GM12865 (cell line): Measurements from ENCODE around the gene GAS2L2.

ENCODE experiments used
- DNase-seq: peaks from one replicate; pipeline ENCODE4 v3.0.0; 2010; ENCODE audit warnings: low read depth
- H3K4me3 ChIP-seq: 2 replicates; pipeline ENCODE4 v1.5.1; 2011; ENCODE audit warnings: mild to moderate bottlenecking, low read depth, low read length, control low read depth
- TF ChIP-seq, protein P1 (sequence below): IDR thresholded peaks from 2 replicates; pipeline ENCODE4 v1.5.1; 2011; ENCODE audit warnings: low read length, control low read depth, low read depth, inconsistent platforms; ENCODE audit not compliant: insufficient read depth; ENCODE audit errors: missing control alignments

GAS2L2 gene

DNA sequence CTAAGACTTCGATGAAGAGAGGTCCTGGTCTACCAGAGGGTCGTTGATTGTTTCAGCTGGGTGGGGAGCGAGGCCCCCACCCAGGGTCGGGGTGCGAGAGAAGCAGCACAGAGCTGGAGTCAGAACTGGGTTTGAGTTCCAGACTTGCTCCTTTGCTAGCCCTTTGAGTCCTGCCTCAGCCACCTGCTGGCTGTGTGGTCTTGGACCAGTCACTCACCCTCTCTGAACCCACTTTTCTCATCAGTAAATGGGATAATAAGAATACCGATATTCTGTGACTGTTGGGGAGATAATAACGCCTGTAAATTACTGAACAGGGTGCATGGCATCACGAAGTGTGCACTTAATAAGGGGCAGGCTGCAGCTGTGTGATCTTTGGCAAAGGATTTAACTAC lies 42.8 kb upstream of the GAS2L2 start:
- H3K4me3 ChIP-seq: no peak overlapping the region
- TF ChIP-seq, protein P1, sequence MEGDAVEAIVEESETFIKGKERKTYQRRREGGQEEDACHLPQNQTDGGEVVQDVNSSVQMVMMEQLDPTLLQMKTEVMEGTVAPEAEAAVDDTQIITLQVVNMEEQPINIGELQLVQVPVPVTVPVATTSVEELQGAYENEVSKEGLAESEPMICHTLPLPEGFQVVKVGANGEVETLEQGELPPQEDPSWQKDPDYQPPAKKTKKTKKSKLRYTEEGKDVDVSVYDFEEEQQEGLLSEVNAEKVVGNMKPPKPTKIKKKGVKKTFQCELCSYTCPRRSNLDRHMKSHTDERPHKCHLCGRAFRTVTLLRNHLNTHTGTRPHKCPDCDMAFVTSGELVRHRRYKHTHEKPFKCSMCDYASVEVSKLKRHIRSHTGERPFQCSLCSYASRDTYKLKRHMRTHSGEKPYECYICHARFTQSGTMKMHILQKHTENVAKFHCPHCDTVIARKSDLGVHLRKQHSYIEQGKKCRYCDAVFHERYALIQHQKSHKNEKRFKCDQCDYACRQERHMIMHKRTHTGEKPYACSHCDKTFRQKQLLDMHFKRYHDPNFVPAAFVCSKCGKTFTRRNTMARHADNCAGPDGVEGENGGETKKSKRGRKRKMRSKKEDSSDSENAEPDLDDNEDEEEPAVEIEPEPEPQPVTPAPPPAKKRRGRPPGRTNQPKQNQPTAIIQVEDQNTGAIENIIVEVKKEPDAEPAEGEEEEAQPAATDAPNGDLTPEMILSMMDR: no peak
- DNase-seq: no peak

DNA sequence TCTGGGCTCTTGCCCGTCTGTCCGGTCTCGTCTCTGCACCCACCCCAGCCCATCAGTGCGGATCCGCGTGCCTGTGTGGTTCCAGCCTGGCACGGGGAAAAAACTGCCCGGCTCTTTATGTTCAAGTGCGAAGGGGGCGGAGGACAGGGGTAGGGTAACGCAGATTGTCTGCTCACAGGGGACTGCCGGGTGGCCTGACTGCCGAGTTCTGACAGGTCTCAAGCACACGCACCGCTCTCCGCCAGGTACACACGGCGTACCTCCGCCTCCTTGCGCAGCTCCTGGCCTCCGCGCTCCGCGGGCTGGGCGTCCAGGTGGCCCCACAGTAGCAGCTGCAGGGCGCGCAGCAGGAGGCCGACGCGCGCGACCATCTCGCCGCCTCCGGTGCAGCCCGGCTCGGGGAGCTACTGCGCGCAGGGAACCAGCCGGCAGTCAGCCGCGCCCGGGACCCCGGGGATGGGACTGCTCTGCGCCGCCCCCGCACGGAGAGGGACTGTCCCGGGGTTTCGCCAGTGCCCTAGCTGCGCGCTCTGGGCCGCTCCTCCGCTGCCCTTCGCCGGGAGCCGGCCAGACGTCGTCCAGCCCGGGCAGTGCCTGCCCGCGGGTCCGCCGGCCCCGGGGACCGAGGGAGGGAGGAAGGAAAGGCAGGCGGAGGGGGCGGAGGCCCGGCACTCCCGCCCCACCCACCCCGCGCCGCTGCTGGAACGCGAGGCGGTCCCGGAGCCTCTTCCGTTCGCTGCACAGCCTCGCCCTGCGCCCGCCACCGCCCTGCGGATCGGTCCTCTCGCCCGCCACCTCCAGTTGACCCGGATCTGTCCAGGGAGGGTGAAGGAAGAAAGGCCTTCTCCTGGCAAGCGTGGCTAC lies 42.2 kb upstream of the GAS2L2 start, which contains the start of gene MMP28:
MMP28 (minus strand) TSS at position 635 of the 864 bp plus-strand sequence; CDS start at position 371, 264 bp downstream.
- peak; percentile 7 for DNase-seq
- TF ChIP-seq, protein P1: no peak

DNA sequence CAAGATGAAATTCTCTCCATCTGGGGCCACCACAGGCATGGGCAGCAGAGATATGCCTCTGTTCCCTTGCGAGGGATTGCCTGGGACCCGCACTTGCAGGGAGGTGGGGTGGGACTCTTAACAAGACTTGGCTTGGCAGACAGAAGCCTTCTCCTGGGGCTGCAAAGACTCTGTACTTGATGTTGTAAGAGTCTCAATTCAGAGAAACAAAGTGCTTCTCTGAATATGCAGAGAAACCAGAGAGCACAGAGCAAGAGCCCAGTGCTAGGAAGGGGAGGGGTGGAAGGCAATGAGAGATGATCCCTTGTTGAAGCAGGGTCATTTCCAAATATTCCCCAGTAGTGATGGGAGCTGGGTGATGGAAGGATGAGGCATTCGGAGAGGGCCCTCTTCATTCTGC lies 40.2 kb upstream of the GAS2L2 start:
- DNase-seq: no peak
- TF ChIP-seq, protein P1: no peak
- no peak overlapping the region for H3K4me3 ChIP-seq

More for the DNA sequence above, 42.2 kb upstream of the GAS2L2 start, which contains the start of gene MMP28:
- no peak within 1 kb of the TSS for H3K4me3 ChIP-seq

DNA sequence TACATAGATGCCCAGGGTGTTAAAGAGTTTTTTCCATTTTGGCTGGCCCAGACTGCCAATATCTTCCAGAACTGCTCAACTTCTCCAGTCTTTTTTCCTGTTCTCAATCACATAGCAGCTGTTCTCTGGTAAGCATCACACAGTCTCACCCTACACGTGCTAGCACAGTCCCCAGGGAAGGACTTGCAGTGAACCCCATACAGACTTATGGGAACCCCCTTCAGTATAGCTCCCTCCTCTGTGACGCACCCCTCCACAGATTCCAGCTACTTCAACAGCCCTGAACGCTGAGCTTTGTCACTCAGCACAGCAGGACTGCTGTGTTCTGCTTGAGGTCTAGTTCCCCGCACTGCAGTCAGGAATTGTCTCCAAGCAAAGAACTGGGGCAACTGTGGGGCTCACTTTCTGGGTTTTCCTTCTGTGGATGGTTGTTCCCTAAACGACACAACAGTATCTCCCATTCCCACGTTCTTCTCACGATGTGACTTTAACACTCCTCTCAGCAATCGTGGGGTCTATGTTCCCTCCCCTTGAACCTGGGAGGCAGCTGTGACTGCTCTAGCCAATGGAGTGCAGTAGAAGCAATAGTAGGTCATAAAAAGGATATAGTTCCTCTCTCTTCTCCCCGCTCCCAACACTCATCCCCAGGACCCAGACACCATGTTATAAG lies 38.8 kb upstream of the GAS2L2 start:
- no peak overlapping the region for H3K4me3 ChIP-seq
- TF ChIP-seq, protein P1: no peak
- no peak for DNase-seq

DNA sequence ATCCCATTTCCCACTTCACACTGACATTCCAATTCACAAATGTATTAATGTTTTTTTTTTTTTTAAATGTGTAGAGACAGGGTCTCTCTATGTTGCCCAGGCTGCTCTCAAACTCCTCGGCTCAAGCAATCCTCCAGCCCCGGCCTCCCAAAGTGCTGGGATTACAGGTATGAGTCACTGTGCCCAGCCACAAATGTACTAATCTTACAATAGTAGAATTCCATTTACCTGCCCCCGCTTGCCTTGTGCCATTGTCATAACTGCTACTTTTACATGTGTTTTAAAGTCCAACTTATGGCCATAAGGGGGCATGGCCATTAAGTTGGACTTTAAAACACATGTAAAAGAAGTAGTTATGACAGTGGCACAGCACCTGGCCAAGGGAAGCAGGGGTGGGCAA lies 37.8 kb upstream of the GAS2L2 start:
- H3K4me3 ChIP-seq: no peak overlapping the region
- TF ChIP-seq, protein P1: no peak
- DNase-seq: no peak

DNA sequence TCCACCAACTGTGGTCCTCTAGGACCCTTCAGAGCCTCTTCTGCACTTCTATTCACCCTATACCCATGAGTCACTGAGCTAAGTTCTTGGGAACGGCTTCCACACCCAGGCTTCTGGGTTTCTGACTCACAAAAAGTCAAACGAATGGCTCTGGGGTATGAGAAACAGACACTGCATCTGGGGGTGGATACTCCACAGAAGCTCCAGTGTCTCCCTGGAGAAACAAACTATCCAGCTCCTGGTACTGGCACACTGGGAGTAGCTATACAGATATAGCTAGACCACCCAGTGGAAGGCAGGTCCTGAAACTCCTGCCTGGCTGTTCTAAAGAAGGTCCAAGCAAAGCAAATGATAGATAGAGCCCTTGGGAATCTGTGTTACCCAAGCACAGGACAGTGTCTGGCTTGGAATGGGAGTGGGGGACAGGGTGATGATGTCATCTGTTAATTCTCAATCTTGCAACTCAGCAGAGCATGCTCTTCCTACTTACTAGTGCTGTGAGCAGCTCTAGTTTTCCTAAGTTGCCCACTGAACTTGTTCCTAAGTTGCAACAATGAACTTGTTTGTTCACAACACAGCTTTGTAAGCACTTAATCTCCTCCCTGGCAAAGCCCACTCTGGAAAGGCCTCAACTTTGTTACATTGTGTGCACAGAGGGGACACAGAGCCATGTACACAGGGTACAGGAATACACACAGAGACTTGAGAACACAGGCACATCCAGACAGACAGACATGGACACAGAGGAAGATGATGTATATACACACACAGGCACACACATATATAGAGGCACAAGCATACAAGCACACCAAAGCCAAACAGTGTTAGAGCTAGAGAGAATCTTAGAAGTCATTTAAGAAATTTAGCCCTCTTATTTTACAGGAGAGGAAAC lies 35.7 kb upstream of the GAS2L2 start:
- no peak overlapping the region for H3K4me3 ChIP-seq
- TF ChIP-seq, protein P1: no peak
- no peak for DNase-seq
